ENCODE data around the gene TNS2.

DNA sequence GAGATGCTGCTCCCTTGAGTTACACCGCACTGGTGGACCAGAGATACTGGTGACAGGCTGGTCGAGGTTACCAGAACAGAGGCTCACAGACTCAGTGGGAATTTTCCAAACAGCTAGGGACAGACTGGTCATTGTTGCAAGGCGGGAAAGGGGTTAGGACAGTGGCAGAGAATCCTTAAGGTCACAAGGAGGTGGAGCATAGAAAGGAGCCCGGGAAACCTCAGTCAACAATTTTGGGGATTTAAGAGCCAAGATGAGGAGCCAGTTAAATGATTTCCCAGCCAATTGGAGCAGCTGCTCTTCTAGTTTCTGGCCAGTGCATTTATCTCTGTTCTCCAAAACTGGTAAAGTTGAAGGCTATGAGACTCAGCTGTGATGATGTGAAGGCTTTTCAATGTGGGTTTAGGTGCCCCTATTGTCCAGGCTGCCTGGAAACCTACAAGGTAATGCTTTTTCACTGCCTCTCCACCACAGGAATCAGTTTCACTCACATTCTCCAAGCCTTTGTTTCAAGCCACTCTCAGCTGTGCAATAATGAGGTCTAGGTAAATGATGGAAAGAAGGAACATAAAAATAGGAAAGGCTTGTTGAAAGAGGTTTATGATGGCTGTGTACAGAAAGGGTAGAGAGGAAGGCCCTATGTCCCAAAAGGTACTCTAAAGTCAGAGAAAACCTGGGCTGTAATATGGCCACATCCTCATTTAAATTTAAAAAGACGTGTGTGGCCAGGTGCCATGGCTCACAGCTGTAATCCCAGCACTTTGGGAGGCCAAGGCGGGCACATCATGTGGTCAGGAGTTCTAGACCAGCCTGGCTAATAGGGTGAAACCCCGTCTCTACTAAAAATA, 7.0 kb upstream of the TNS2 start:
- TF ChIP-seq CTCF (IDR thresholded peaks at IDR 0.05) (no peak), POLR2AphosphoS5 (IDR thresholded peaks at IDR 0.05) (no peak), POLR2A (IDR thresholded peaks at IDR 0.05) (no peak)
